Karpas-422 (cell line): Measurements from ENCODE around the gene FAM98C. TPM values are rescaled to one million over a fixed set of nuclear protein-coding genes. Genes with fewer than 3 reads are reported as not detected.
"Not testable (repeated sequence)": the region's sequence is repeated elsewhere in the genome, so short reads cannot be mapped to it uniquely, and the experiment has no call there.

Experiments
- DNase-seq: peaks from one replicate; pipeline ENCODE4 v3.0.0-alpha.2; 2015
- H2AFZ ChIP-seq: fragments of 200-600 bp; sonication (generic); 2 replicates; pipeline ENCODE4 v1.6.1; 2014; ENCODE audit warnings: antibody characterized with exemption, low read length, mixed read lengths
- H3K27ac ChIP-seq: fragments of 200-600 bp; sonication (generic); 2 replicates; pipeline ENCODE4 v1.5.1; 2014; ENCODE audit warnings: mild to moderate bottlenecking, low read length, moderate library complexity
- H3K27me3 ChIP-seq: fragments of 200-600 bp; sonication (generic); 2 replicates; pipeline ENCODE4 v1.6.1; 2014; ENCODE audit warnings: low read length, mixed read lengths
- H3K36me3 ChIP-seq: fragments of 200-600 bp; sonication (generic); 2 replicates; pipeline ENCODE4 v1.6.1; 2014; ENCODE audit warnings: low read length, mixed read lengths; ENCODE audit not compliant: insufficient read depth
- H3K4me1 ChIP-seq: fragments of 200-600 bp; sonication (generic); 2 replicates; pipeline ENCODE4 v1.6.1; 2014; ENCODE audit warnings: mild to moderate bottlenecking, low read length, mixed read lengths
- H3K4me2 ChIP-seq: fragments of 200-600 bp; sonication (generic); 2 replicates; pipeline ENCODE4 v1.6.1; 2014; ENCODE audit warnings: low read length, low read depth, mild to moderate bottlenecking; ENCODE audit not compliant: poor library complexity, severe bottlenecking
- H3K4me3 ChIP-seq: fragments of 200-600 bp; sonication (generic); 2 replicates; pipeline ENCODE4 v1.5.1; 2014; ENCODE audit warnings: mild to moderate bottlenecking, antibody characterized with exemption, low read length, mixed read lengths
- H3K79me2 ChIP-seq: fragments of 200-600 bp; sonication (generic); 2 replicates; pipeline ENCODE4 v1.6.1; 2014; ENCODE audit warnings: mild to moderate bottlenecking, low read length, mixed read lengths
- H3K9ac ChIP-seq: fragments of 200-600 bp; sonication (generic); 2 replicates; pipeline ENCODE4 v1.6.0; 2014; ENCODE audit warnings: low read length
- H3K9me2 ChIP-seq: fragments of 200-600 bp; sonication (generic), shearing (Covaris generic); replicated peaks from 2 replicates; pipeline ENCODE4 v1.6.0; 2014; ENCODE audit warnings: mild to moderate bottlenecking, low read length, moderate library complexity; ENCODE audit not compliant: insufficient read depth
- H3K9me3 ChIP-seq: fragments of 300-700, 200-600 bp; sonication (generic); 2 replicates; pipeline ENCODE4 v1.6.1; 2014; ENCODE audit warnings: low read length, mixed read lengths
- H4K20me1 ChIP-seq: fragments of 200-600 bp; sonication (generic); 2 replicates; pipeline ENCODE4 v1.6.1; 2014; ENCODE audit warnings: mild to moderate bottlenecking, antibody characterized with exemption, low read length, low read depth; ENCODE audit not compliant: insufficient read depth
- total RNA-seq: library from RNA; depleted of rRNA; stranded (reverse); fragments of >200 nt; shearing (Covaris generic); gene quantifications from 2 replicates; pipeline ENCODE4 v1.2.3, GENCODE V29; 2014; ENCODE audit warnings: low replicate concordance

FAM98C gene
- total RNA-seq, 1 experiment from 2014 or later, result 21.4 TPM

DNA sequence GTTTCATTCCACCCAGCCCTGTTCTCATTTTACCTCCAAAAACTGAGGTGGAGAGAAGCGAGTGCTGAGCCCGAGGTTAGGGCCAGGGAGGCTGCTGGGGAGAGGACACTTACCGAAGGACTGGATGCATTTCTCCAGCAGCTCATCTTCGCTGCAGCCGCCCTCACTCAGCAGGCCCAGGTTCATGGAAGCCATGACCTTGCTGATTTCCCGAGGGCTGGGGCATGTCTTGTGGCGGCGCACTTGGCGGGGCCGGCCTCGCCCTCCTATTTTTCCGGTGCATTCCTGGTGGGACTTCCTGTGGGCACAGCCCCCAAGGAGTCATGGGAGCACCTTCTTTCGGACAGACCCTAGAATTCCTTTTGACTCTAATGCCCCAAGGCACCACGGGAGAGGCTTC is 19.0 kb downstream of the FAM98C start:
- H4K20me1 ChIP-seq, result no peaks in the 10 kb centered on the region
- no peaks in the 10 kb centered on the region for H3K9me3 ChIP-seq
- no peaks in the 10 kb centered on the region for H3K9me2 ChIP-seq
- no peaks in the 10 kb centered on the region for H3K79me2 ChIP-seq
- no peak for DNase-seq
- no peak overlapping the region for H3K9ac ChIP-seq
- H2AFZ ChIP-seq, result no peak overlapping the region
- no peak overlapping the region for H3K27ac ChIP-seq
- H3K27me3 ChIP-seq, result no peaks in the 10 kb centered on the region
- H3K36me3 ChIP-seq, result no peaks in the 10 kb centered on the region
- peaks cover 4% of the 10 kb centered on the region; the same call in 1 of the 2 replicates for H3K4me1 ChIP-seq
- no peak overlapping the region for H3K4me3 ChIP-seq
- no peak overlapping the region for H3K4me2 ChIP-seq

DNA sequence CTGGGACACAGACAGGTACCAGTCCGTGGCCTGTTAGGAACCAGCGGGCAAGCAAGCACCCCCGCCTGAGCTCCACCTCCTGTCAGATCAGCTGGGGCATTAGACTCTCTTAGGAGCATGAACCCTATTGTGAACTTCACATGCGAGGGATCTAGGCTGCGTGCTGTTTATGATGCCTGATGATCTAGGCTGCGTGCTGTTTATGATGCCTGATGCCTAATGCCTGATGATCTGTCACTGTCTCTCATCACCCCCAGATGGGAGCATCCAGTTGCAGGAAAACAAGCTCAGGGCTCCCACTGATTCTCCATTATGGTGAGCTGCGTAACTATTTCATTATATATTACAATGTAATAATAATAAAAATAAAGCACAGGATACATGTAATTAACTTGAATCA is 19.5 kb downstream of the FAM98C start:
- Histone ChIP-seq H3K79me2 (no peaks in the 10 kb centered on the region), H3K9me3 (no peaks in the 10 kb centered on the region), H3K4me1 (peaks cover 4% of the 10 kb centered on the region; the same call in 1 of the 2 replicates), H3K27me3 (no peaks in the 10 kb centered on the region), H3K9me2 (no peaks in the 10 kb centered on the region), H2AFZ (no peak overlapping the region), H3K4me2 (no peak overlapping the region), H3K27ac (no peak overlapping the region), H3K4me3 (no peak overlapping the region), H3K36me3 (no peaks in the 10 kb centered on the region), H3K9ac (no peak overlapping the region), H4K20me1 (no peaks in the 10 kb centered on the region)
- DNase-seq, result no peak

DNA sequence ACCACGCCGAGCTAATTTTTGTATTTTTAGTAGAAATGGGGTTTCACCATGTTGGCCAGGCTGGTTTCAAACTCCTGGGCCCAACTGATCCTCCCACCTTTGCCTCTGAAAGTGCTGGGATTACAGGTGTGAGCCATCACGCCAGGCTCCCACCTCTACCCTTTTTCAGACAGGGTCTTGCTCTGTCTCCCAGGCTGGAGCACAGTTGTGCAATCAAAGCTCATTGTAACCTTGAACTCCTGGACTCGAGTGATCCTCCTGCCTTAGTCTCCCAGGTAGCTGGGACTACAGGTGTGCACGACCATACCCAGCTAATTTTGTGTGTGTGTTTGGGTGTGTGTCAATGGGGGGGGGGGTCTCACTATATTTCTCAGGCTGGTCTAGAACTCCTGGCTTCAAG is 21.4 kb downstream of the FAM98C start:
- no peak overlapping the region for H3K4me2 ChIP-seq
- H3K79me2 ChIP-seq, result no peaks in the 10 kb centered on the region
- H3K27me3 ChIP-seq, result no peaks in the 10 kb centered on the region

DNA sequence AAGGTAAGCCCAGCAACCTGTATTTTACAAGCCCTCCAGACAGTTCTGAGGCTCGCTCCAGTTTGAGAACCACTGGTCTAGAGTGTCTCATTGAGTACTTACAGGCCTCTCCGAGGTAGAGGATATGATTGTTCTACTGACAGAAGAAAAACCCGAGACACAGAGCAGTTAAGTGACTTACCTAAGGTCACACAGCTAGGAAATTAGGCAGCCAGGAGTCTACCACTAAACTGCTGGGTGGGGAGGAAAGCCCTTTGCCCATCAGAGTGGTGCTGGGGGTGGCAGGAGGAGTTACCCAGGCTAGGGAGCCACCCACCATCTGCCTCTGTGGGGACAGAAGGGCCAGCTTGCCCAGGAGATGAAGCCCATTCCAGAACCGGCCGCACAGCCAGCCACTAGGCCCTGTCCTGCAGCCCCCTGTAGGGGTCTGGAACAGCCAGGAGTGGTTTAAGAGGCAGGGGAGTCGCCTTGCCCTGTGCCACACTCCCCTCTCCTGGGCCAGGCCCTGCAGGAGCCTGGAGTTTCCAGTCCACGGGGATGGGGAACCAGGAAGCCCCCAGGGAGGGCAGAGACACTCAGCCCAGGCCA is 22.4 kb downstream of the FAM98C start:
- H3K36me3 ChIP-seq, result no peaks in the 10 kb centered on the region
- no peaks in the 10 kb centered on the region for H3K27me3 ChIP-seq
- H3K9me3 ChIP-seq, result no peaks in the 10 kb centered on the region
- no peaks in the 10 kb centered on the region for H4K20me1 ChIP-seq
- H3K4me2 ChIP-seq, result no peak overlapping the region
- no peak overlapping the region for H3K9ac ChIP-seq
- H3K4me1 ChIP-seq, result no peaks in the 10 kb centered on the region
- no peak overlapping the region for H2AFZ ChIP-seq
- no peaks in the 10 kb centered on the region for H3K9me2 ChIP-seq
- no peak overlapping the region for H3K27ac ChIP-seq
- DNase-seq, result no peak
- H3K79me2 ChIP-seq, result no peaks in the 10 kb centered on the region
- no peak overlapping the region for H3K4me3 ChIP-seq

More for the DNA sequence above, 21.4 kb downstream of the FAM98C start:
- Histone ChIP-seq H3K36me3 (no peaks in the 10 kb centered on the region), H3K9me3 (no peaks in the 10 kb centered on the region), H3K9ac (no peak overlapping the region), H4K20me1 (no peaks in the 10 kb centered on the region), H3K9me2 (no peaks in the 10 kb centered on the region), H3K4me3 (no peak overlapping the region), H2AFZ (no peak overlapping the region), H3K27ac (no peak overlapping the region), H3K4me1 (no peaks in the 10 kb centered on the region)
- DNase-seq, result no peak

DNA sequence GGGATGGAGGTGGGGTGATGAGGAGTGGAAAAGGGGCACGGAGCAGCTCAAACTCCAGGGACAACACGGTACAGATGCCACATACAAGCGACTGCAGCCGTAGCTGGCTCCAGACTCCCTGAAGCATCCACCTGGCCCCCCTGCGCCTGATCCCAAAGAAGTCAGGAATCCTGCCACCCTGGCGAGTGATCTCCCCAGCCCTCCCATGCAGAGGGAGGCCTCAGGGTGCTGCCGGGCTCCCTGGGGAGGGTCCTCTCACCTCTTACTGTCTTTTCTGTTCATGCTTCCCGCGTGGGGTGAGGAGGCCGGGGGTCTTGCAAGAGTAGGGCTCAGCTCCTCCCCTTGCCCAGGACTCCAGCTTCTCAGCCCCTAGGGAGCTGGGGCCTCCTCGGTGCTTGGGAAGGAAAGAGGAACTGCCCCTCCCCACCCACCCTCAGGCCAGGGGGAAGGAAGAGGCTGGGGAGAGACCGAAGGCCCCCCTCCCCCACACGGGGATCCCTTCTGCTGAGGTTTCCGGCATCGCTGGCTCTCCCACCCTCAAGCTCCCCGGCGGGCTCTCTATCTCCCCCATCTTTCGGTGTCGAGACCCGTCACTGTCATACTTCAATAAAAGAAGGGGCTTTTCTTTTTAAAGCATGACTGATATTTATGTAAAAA is 23.0 kb downstream of the FAM98C start, which contains the start of gene RASGRP4:
Gene RASGRP4, minus strand, starts transcription at position 410 of the 657 bp plus-strand sequence. Its CDS starts 128 bp downstream, at position 282.
- Histone ChIP-seq H3K36me3 (no peaks in the 10 kb centered on the region), H2AFZ (no peak within 1 kb of the TSS), H3K9me3 (no peaks in the 10 kb centered on the region), H3K79me2 (no peaks in the 10 kb centered on the region), H3K9me2 (no peaks in the 10 kb centered on the region), H3K4me1 (no peaks in the 10 kb centered on the region), H3K27me3 (no peaks in the 10 kb centered on the region), H3K4me2 (no peak within 1 kb of the TSS), H3K27ac (no peak within 1 kb of the TSS), H3K9ac (no peak within 1 kb of the TSS), H4K20me1 (no peaks in the 10 kb centered on the region), H3K4me3 (no peak within 1 kb of the TSS)
- no peak for DNase-seq

DNA sequence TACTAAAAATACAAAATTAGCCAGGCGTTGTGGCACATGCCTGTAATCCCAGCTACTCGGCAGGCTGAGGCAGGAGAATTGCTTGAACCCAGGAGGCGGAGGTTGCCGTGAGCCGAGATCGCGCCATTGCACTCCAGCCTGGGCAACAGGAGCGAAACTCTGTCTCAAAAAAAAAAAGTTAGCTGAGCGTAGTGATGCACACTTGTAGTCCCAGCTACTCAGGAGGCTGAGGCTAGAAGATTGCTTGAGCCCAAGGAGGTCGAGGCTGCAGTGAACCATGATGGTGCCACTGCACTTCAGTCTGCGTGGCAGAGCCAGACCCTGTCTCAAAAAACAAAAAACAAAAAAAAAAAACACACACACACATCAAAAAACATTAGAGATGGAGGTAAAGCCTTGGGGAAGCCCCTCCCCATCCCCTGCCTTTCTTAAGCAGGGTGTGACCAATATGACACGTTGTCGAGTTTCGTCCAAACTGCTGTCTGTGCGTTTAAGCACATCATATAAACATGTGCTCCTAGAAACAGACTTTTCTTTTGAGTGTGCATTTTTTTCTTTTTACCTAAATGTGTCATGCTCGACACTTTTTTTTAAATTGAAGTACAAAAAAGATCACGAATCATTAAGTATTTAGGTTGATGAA is 24.3 kb downstream of the FAM98C start:
- H2AFZ ChIP-seq, DNase-seq: not testable (repeated sequence)

DNA sequence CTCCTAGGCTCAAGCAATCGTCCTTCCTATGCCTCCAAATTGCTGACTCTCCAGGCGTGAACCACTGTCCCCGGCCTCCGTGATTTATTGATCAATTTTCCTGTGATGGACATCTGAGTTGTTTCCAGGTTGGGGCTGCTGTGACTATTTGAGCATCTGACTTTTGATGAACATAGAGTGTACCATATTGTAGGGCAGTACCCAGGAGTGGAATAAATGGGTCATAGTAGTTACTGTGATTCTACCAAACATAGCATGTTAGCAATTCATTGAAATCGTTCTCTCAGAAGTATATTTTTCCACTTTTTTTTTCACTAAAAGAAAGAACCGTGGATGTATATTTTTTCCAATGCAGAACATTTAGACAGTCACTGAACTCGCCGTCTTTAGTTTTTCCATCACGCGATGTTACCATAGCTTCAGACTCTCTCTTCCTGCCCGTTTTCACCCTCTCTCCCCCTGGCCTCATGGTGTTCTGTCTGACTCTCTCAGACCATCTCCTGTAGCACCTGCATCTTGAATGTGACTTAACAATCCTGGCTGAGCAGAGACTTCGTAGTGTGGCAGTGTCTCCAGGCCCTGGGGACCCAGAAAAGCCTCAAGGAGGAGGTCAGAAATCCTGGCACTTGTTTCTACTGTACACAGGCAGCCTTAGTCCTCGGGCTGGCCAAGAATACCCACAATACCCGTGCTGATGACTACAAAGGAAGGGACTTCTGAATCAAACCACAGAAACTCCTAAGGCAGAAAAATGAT is 26.3 kb downstream of the FAM98C start:
- Histone ChIP-seq H3K79me2 (no peaks in the 10 kb centered on the region), H3K27me3 (no peaks in the 10 kb centered on the region), H3K9me3 (no peaks in the 10 kb centered on the region), H3K9ac (no peak overlapping the region), H3K4me2 (no peak overlapping the region), H3K4me1 (no peaks in the 10 kb centered on the region), H3K36me3 (no peaks in the 10 kb centered on the region), H3K27ac (no peak overlapping the region), H3K9me2 (no peaks in the 10 kb centered on the region), H2AFZ (no peak overlapping the region), H3K4me3 (no peak overlapping the region), H4K20me1 (no peaks in the 10 kb centered on the region)
- no peak for DNase-seq

More for the DNA sequence above, 24.3 kb downstream of the FAM98C start:
- not testable (repeated sequence) for H4K20me1 ChIP-seq, H3K27ac ChIP-seq, H3K36me3 ChIP-seq, H3K79me2 ChIP-seq, H3K9me2 ChIP-seq, H3K27me3 ChIP-seq, H3K4me1 ChIP-seq, H3K9me3 ChIP-seq, H3K4me2 ChIP-seq, H3K9ac ChIP-seq, H3K4me3 ChIP-seq

DNA sequence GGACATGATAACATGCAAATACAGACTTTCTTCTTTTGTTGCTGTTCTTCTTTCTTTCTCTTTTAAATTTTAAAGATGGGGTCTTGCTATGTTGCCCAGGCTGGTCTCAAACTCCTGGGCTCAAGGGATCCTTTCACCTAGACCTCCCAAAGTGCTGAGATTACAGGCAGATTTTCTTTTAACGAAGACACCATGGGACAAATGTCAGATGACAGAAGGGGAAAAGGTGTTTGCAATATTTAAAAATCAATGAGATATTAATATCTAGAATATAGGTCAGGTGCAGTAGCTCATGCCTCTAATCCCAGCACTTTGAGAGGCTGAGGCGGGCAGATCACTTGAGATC is 26.9 kb downstream of the FAM98C start:
- Histone ChIP-seq H3K9me2 (no peaks in the 10 kb centered on the region), H3K4me3 (no peak overlapping the region), H2AFZ (no peak overlapping the region), H3K9ac (no peak overlapping the region), H3K27ac (no peak overlapping the region), H3K79me2 (no peaks in the 10 kb centered on the region), H3K9me3 (no peaks in the 10 kb centered on the region), H3K36me3 (no peaks in the 10 kb centered on the region), H4K20me1 (no peaks in the 10 kb centered on the region), H3K27me3 (no peaks in the 10 kb centered on the region), H3K4me1 (no peaks in the 10 kb centered on the region), H3K4me2 (no peak overlapping the region)
- no peak for DNase-seq
